Measurements from ENCODE around the gene DPM2. TPM values are rescaled to one million over a fixed set of nuclear protein-coding genes. Genes with fewer than 3 reads are reported as not detected.

Gene DPM2
- total and polyA plus RNA-seq, 2 of the 4 experiments (the other 2 are of a cell fraction), result 10.8 to 60.6 TPM

DNA sequence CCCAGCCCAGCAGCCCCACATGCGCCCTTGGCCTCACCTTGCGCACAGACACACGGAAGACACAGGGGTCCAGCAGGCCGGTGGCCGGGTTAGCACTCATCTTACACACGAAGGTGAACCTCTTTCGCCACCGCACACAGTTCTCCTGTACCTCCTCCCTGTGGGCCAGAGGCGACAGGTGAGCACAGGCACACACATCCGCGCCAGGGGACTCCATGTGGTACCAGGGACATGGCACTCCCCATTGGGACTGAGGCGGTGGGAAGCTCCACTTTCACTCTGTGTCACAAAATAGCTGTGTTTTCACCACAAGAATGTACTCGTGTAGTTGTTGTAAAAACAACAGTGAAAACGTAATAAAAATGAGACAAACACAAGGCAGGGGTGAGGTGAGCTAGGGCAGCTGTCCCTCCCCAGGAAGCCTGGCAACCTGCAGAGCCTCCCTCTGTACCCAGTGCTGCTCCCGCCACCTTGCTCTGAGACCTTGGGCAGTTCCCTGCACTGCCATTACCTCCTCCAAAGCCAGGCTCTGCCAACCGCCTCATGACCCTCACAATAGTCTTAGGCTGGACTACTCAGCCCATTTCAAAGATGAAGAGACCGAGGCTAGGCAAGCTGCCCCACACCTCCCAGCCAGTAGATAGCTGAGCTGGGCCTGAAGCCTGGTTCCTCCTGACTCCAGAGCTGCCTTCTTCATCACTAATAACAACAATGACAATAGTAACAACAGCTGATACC lies 16.3 kb upstream of the DPM2 start:
- H4K5ac ChIP-seq (ENCODE audit: low read depth, low read length), result no peak overlapping the region
- ChIA-PET POLR2A (ENCODE audit: unreplicated experiment) (no interaction called here), CTCF (interaction anchor here (1.6 kb wide), 1 partner anchor 11 kb away, joined by 10 read pairs; no protein-coding TSS in a partner anchor)
- no peak overlapping the region for H3K4me3 ChIP-seq (ENCODE audit: insufficient read depth, low read depth, low read length)
- H3K27me3 ChIP-seq (ENCODE audit: control insufficient read depth, insufficient read depth, low read length), result no peaks in the 10 kb centered on the region
- no peak overlapping the region for H2BK5ac ChIP-seq (ENCODE audit: low read depth, low read length, poor library complexity, severe bottlenecking)
- H3K9me3 ChIP-seq (ENCODE audit: control insufficient read depth, insufficient read depth, low read length), result no peaks in the 10 kb centered on the region; the same call in 1 of the 2 replicates
- ATAC-seq (ENCODE audit: low read depth) (no peak), DNase-seq (no peak)
- no peak overlapping the region for H3K27ac ChIP-seq (ENCODE audit: insufficient read depth, low read length)
- peaks cover 6 to 59% of the 10 kb centered on the region in 2 experiments for H3K79me1 ChIP-seq (ENCODE audit: low read depth in 1 of 2, low read length in 2 of 2)
- BruUV-seq (replicated peaks), result no TSS peak
- no peak overlapping the region for H3K14ac ChIP-seq (replicated peaks; ENCODE audit: low read depth, low read length)
- H3K4ac ChIP-seq (ENCODE audit: low read depth, low read length), result no peak overlapping the region
- H2AK5ac ChIP-seq (ENCODE audit: low read depth, low read length), result peak overlapping the region; percentile 15
- no peak overlapping the region for H3K23ac ChIP-seq (ENCODE audit: low read depth, low read length)
- H3K9me1 ChIP-seq (ENCODE audit: insufficient read depth, low read length), result peaks cover 15% of the 10 kb centered on the region
- no peak overlapping the region for H2AFZ ChIP-seq (replicated peaks; ENCODE audit: low read length, poor library complexity)
- in situ Hi-C loops (cut with MboI; ENCODE audit: low sequenced_read_pairs), result no loop called here
- no peak overlapping the region for H4K8ac ChIP-seq (ENCODE audit: low read depth in 2 of 2, low read length in 2 of 2)
- no peak overlapping the region for H2BK20ac ChIP-seq (ENCODE audit: low read depth, low read length)
- H3K36me3 ChIP-seq (ENCODE audit: control insufficient read depth, insufficient read depth, low read length), result peaks cover 1% of the 10 kb centered on the region; the same call in 1 of the 2 replicates
- WGBS, 2 experiments (ENCODE audit: extremely low coverage in 2 of 2, insufficient read length in 1 of 2), result 87% methylated on average over 7 of the region's 17 CpGs; no CpG with 5 or more reads in 1 of the 2 experiments
- no peak overlapping the region for H3K56ac ChIP-seq (ENCODE audit: extremely low read depth, insufficient read depth, low read length)
- dilution Hi-C loops (cut with HindIII; ENCODE audit: low sequenced_read_pairs, unreplicated experiment), result no loop called here
- no peak overlapping the region for H2AK9ac ChIP-seq (replicated peaks; ENCODE audit: low read depth, low read length, poor library complexity)
- H4K91ac ChIP-seq (ENCODE audit: insufficient read depth, low read depth, low read length), result no peak overlapping the region
- no peak overlapping the region for H2BK120ac ChIP-seq (ENCODE audit: low read depth, low read length)
- intact Hi-C loops (cut with micrococcal nuclease), result no loop called here
- no peak overlapping the region for H3K4me2 ChIP-seq (ENCODE audit: low read depth, low read length)
- H3K9ac ChIP-seq (ENCODE audit: low read depth, low read length), result no peak overlapping the region
- H4K20me1 ChIP-seq (ENCODE audit: insufficient read depth, low read length), result peaks cover 28% of the 10 kb centered on the region
- TF ChIP-seq RCOR1 (IDR thresholded peaks at IDR 0.05; ENCODE audit: insufficient replicate concordance, low read length), result no peak
- TF ChIP-seq BHLHE40 (IDR thresholded peaks at IDR 0.05; ENCODE audit: low read depth, low read length), result no peak
- no peak for TF ChIP-seq MXI1 (IDR thresholded peaks at IDR 0.05; ENCODE audit: borderline replicate concordance, low read depth, low read length)
- no peak overlapping the region for H3K18ac ChIP-seq (ENCODE audit: low read depth, low read length)
- no peak overlapping the region for H2BK15ac ChIP-seq (ENCODE audit: low read depth, low read length)
- peaks cover 4% of the 10 kb centered on the region for H3K4me1 ChIP-seq (ENCODE audit: control insufficient read depth, insufficient read depth, low read length)

Measured in IMR-90 (cell line).